Liver (tissue), 9 donors: ENCODE measurements around the gene HES5. TPM values are rescaled to one million over a fixed set of nuclear protein-coding genes. Genes with fewer than 3 reads are reported as not detected.
"Not testable (repeated sequence)": the region's sequence is repeated elsewhere in the genome, so short reads cannot be mapped to it uniquely, and the experiment has no call there.

Experiments
- DNase-seq: peaks from one replicate; pipeline ENCODE4 v3.0.0-alpha.2; 2017; ENCODE audit warnings: low spot score
- H3K27ac ChIP-seq, 2 donors: one replicate each; pipeline ENCODE4 v1.7.0; 2013; ENCODE audit warnings: inconsistent platforms in 2 of 2, low read length in 2 of 2, control low read depth in 1 of 2, low read depth in 1 of 2, mild to moderate bottlenecking in 1 of 2
- H3K27me3 ChIP-seq, 4 donors: one replicate each; pipeline versions ENCODE4 v1.6.1 to v1.7.0; 2013; ENCODE audit warnings: low read length in 3 of 4, inconsistent platforms in 1 of 4, mild to moderate bottlenecking in 1 of 4, moderate library complexity in 1 of 4; ENCODE audit not compliant: control insufficient read depth in 4 of 4, insufficient read depth in 4 of 4
- H3K36me3 ChIP-seq, 4 donors: one replicate each; pipeline versions ENCODE4 v1.6.1 to v1.7.0; 2013; ENCODE audit warnings: low read length in 3 of 4, mild to moderate bottlenecking in 3 of 4, low read depth in 1 of 4, moderate library complexity in 1 of 4; ENCODE audit not compliant: control insufficient read depth in 4 of 4, insufficient read depth in 3 of 4
- H3K4me1 ChIP-seq, 4 donors: one replicate each; pipeline versions ENCODE4 v1.6.1 to v1.7.0; 2013; ENCODE audit warnings: low read length in 3 of 4, mild to moderate bottlenecking in 3 of 4, moderate library complexity in 1 of 4; ENCODE audit not compliant: control insufficient read depth in 4 of 4, insufficient read depth in 4 of 4
- H3K4me3 ChIP-seq, 3 donors: one replicate each; pipeline versions ENCODE4 v1.6.1 to v1.7.0; 2013; ENCODE audit warnings: low read length in 3 of 3, control low read depth in 1 of 3, low read depth in 1 of 3, mild to moderate bottlenecking in 1 of 3
- H3K9ac ChIP-seq, 2 donors: one replicate each; pipeline ENCODE4 v1.7.0; 2013; ENCODE audit warnings: low read length in 2 of 2, mild to moderate bottlenecking in 2 of 2, moderate library complexity in 2 of 2, control low read depth in 1 of 2, low read depth in 1 of 2
- H3K9me3 ChIP-seq, 4 donors: one replicate each; pipeline versions ENCODE4 v1.6.1 to v1.7.0; 2013; ENCODE audit warnings: low read length in 3 of 4; ENCODE audit not compliant: control insufficient read depth in 4 of 4
- EGR1 ChIP-seq, 2 donors: IDR thresholded peaks; 2 replicates each; pipeline ENCODE4 v1.6.1; 2016 to 2018; ENCODE audit warnings: antibody characterized with exemption in 2 of 2, low read depth in 2 of 2
- FOXA1 ChIP-seq: IDR thresholded peaks from 2 replicates; pipeline ENCODE4 v1.6.1; 2016; ENCODE audit warnings: antibody characterized with exemption
- FOXA2 ChIP-seq: IDR thresholded peaks from 2 replicates; pipeline ENCODE4 v1.6.1; 2016; ENCODE audit warnings: antibody characterized with exemption
- GABPA ChIP-seq, 2 donors: IDR thresholded peaks in 1 of 2; conservative IDR thresholded peaks in 1 of 2; 2 replicates each; pipeline ENCODE4 v1.6.1; 2016; ENCODE audit warnings: antibody characterized with exemption in 2 of 2, mild to moderate bottlenecking in 1 of 2, moderate library complexity in 1 of 2
- HNF4A ChIP-seq, 2 donors: conservative IDR thresholded peaks; 2 replicates each; pipeline ENCODE4 v1.6.1; 2016; ENCODE audit warnings: antibody characterized with exemption in 2 of 2, mild to moderate bottlenecking in 2 of 2
- HNF4G ChIP-seq: IDR thresholded peaks from 2 replicates; pipeline ENCODE4 v1.6.1; 2016; ENCODE audit warnings: antibody characterized with exemption
- JUND ChIP-seq, 2 donors: IDR thresholded peaks; 2 replicates each; pipeline ENCODE4 v1.6.1; 2016; ENCODE audit warnings: antibody characterized with exemption in 2 of 2
- MAX ChIP-seq: IDR thresholded peaks from 2 replicates; pipeline ENCODE4 v1.6.1; 2016; ENCODE audit warnings: antibody characterized with exemption
- NR2F2 ChIP-seq: IDR thresholded peaks from 2 replicates; pipeline ENCODE4 v1.6.1; 2016; ENCODE audit warnings: antibody characterized with exemption
- RAD21 ChIP-seq, 2 donors: IDR thresholded peaks; 2 replicates each; pipeline ENCODE4 v1.6.1; 2016; ENCODE audit warnings: antibody characterized with exemption in 2 of 2, mild to moderate bottlenecking in 2 of 2
- REST ChIP-seq: IDR thresholded peaks from 2 replicates; pipeline ENCODE4 v1.6.1; 2016; ENCODE audit warnings: antibody characterized with exemption, mild to moderate bottlenecking
- RXRA ChIP-seq, 2 donors: IDR thresholded peaks; 2 replicates each; pipeline ENCODE4 v1.6.1; 2017 to 2018; ENCODE audit warnings: antibody characterized with exemption in 2 of 2, mild to moderate bottlenecking in 1 of 2
- ZBTB33 ChIP-seq: IDR thresholded peaks from 2 replicates; pipeline ENCODE4 v1.6.1; 2016; ENCODE audit warnings: antibody characterized with exemption
- WGBS: extraction: QIAGEN DNeasy Blood & Tissue Kit; methylation state at CpG from one replicate; pipeline ENCODE4 v1.1.7; 2013; 5-methylcytosine and 5-hydroxymethylcytosine counted together
- polyA plus RNA-seq, 2 donors: library from polyadenylated mRNA; stranded (reverse) in 1 of 2; unstranded in 1 of 2; fragments of 200-250 nt in 1 of 2; fragments of >200 nt in 1 of 2; fragmentation: Nextera tagmentation in 1 of 2; extraction: Ambion mirVana in 1 of 2; gene quantifications; one replicate each; pipeline versions ENCODE4 v1.2.1 to v1.2.3, GENCODE V29; 2013 to 2015
- total RNA-seq, 2 donors: library from RNA; depleted of rRNA; stranded (reverse); fragments of >200 nt; gene quantifications; one replicate each; pipeline ENCODE4 v1.2.3, GENCODE V29; 2014
- TF ChIP-seq, protein P1 (sequence below): fragments of 150-350 bp; IDR thresholded peaks from 2 replicates; pipeline ENCODE4 v1.5.1; 2017; ENCODE audit warnings: improper control_type of control experiment, low read depth, low read length; ENCODE audit not compliant: missing input control
- donor health status: healthy.
- donor health status: healthy.
- donor health status: healthy.
- donor health status: healthy.
- donor health status: healthy.

Gene HES5
- total and polyA plus RNA-seq, 4 donors: 0.08 to 0.93 TPM; not detected in 2

DNA sequence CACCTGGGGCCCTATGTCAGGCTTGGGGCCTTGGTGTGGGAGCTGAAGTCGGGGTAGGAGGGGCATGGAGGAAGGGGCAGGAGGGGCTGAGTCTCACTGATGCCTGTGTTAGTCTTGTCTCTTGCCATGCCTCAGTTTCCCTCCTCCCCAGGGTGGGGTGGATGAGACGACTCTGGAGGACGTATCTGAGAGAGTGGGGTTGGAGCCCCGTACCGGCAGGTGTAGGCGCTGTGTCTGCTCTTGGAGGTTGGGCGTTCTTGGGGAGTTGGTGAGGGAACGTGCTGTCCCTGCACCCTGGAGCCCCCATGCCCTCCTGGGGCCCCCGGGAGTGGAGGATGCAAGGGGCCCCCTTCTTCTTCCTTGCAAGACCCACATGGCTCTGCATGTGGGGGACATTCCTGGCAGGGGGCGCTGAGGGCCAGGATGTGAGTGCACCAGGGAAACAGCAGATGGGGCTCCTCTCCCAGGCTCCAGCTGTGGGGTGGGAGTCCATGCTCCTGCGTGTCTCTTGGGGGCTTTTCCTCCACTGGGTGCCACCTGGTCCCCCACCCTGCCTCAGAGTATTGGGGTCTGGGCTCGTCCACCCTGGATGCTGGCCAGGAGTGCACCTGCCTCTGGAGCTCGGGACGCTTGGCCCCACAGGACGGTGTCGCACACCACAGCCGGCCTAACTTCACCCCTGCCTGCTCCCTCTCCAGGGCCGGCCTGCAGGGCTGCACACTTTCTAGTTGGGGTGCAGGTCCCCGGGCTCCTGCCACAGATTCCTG, 24.7 kb upstream of the HES5 start:
- DNase-seq: no peak
- TF ChIP-seq, protein P1, sequence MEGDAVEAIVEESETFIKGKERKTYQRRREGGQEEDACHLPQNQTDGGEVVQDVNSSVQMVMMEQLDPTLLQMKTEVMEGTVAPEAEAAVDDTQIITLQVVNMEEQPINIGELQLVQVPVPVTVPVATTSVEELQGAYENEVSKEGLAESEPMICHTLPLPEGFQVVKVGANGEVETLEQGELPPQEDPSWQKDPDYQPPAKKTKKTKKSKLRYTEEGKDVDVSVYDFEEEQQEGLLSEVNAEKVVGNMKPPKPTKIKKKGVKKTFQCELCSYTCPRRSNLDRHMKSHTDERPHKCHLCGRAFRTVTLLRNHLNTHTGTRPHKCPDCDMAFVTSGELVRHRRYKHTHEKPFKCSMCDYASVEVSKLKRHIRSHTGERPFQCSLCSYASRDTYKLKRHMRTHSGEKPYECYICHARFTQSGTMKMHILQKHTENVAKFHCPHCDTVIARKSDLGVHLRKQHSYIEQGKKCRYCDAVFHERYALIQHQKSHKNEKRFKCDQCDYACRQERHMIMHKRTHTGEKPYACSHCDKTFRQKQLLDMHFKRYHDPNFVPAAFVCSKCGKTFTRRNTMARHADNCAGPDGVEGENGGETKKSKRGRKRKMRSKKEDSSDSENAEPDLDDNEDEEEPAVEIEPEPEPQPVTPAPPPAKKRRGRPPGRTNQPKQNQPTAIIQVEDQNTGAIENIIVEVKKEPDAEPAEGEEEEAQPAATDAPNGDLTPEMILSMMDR: peak; percentile 36
- TF ChIP-seq HNF4A (conservative IDR thresholded peaks at IDR 0.05) (no peak), RAD21 (IDR thresholded peaks at IDR 0.05) (peak; percentile 74 to 78)
- no peaks in the 10 kb centered on the region for H3K27me3 ChIP-seq
- peak overlapping the region; percentile 83 to 96 for H3K27ac ChIP-seq
- H3K4me1 ChIP-seq: peaks cover 7 to 27% (median 19%) of the 10 kb centered on the region in 4 donors
- H3K36me3 ChIP-seq: peaks cover 2 to 8% (median 4%) of the 10 kb centered on the region in 4 donors
- no peaks in the 10 kb centered on the region for H3K9me3 ChIP-seq
- H3K4me3 ChIP-seq: no peak overlapping the region
- no peak overlapping the region for H3K9ac ChIP-seq
- WGBS: 52% methylated on average over 19 of the region's 19 CpGs

GRCh38 chr1:2553871-2554620, 24.0 kb upstream of the HES5 start:
- Histone ChIP-seq H3K4me3 (no peak overlapping the region), H3K36me3 (peaks cover 0 to 4% (median 2%) of the 10 kb centered on the region in 4 donors), H3K27ac (peak overlapping the region; percentile 50 to 83), H3K9ac (no peak overlapping the region), H3K4me1 (peaks cover 10 to 33% (median 22%) of the 10 kb centered on the region in 4 donors), H3K27me3 (no peaks in the 10 kb centered on the region), H3K9me3 (no peaks in the 10 kb centered on the region)
- no peak for DNase-seq
- 79% methylated on average over 30 of the region's 30 CpGs for WGBS
- TF ChIP-seq NR2F2 (peak; percentile 48), JUND (IDR thresholded peaks at IDR 0.05) (no peak)

- not testable (repeated sequence) for H3K27me3 ChIP-seq, H3K9ac ChIP-seq, DNase-seq, H3K9me3 ChIP-seq, H3K27ac ChIP-seq, H3K36me3 ChIP-seq, H3K4me3 ChIP-seq
- 73% methylated on average over 9 of the region's 9 CpGs for WGBS
- H3K4me1 ChIP-seq: peaks cover 11 to 37% (median 25%) of the 10 kb centered on the region in 4 donors
These were observed 23.0 kb upstream of the HES5 start for GRCh38 chr1:2553076-2553475.

GRCh38 chr1:2552189-2552588, 22.1 kb upstream of the HES5 start:
- H3K9ac ChIP-seq: no peak overlapping the region
- WGBS: 98% methylated on average over 26 of the region's 26 CpGs
- H3K9me3 ChIP-seq: no peaks in the 10 kb centered on the region
- H3K27me3 ChIP-seq: no peaks in the 10 kb centered on the region
- H3K36me3 ChIP-seq: no peaks in the 10 kb centered on the region
- DNase-seq: no peak
- H3K27ac ChIP-seq: no peak overlapping the region
- peaks cover 12 to 37% (median 27%) of the 10 kb centered on the region in 4 donors for H3K4me1 ChIP-seq
- no peak overlapping the region for H3K4me3 ChIP-seq
- TF ChIP-seq RXRA (IDR thresholded peaks at IDR 0.05) (no peak), FOXA2 (no peak), EGR1 (IDR thresholded peaks at IDR 0.05; ENCODE audit: low read depth in 2 of 2) (no peak), ZBTB33 (no peak), MAX (no peak), FOXA1 (no peak), REST (no peak), RAD21 (IDR thresholded peaks at IDR 0.05) (no peak), HNF4G (no peak), NR2F2 (no peak), GABPA (IDR thresholded peaks at IDR 0.05 in 1 of 2, conservative IDR thresholded peaks at IDR 0.05 in 1 of 2) (no peak), JUND (IDR thresholded peaks at IDR 0.05) (no peak)
